Hematopoietic multipotent progenitor cell treated with erythropoietin and hydrocortisone succinate and interleukin-3 and kit ligand, for 6 days (in vitro differentiated cells): ENCODE measurements around the gene LAMA4.

Experiments
- DNase-seq: peaks from one replicate; pipeline ENCODE4 v3.0.0-alpha.2; 2015

LAMA4 gene

GRCh38 chr6:112234601-112235000 lies 19.8 kb downstream of the LAMA4 start:
- DNase-seq: peak; percentile 5

- DNase-seq: no peak
Measured at GRCh38 chr6:112233847-112234246, 20.5 kb downstream of the LAMA4 start.

GRCh38 chr6:112232845-112233256 lies 21.5 kb downstream of the LAMA4 start:
- no peak for DNase-seq

GRCh38 chr6:112231594-112232060 lies 22.7 kb downstream of the LAMA4 start:
- DNase-seq: no peak

- no peak for DNase-seq
Measured at GRCh38 chr6:112231164-112231563, 23.2 kb downstream of the LAMA4 start.

- no peak for DNase-seq
Measured at GRCh38 chr6:112228480-112229332, 25.7 kb downstream of the LAMA4 start.

GRCh38 chr6:112227992-112228391 lies 26.4 kb downstream of the LAMA4 start:
- DNase-seq: no peak

GRCh38 chr6:112227411-112227810 lies 27.0 kb downstream of the LAMA4 start:
- no peak for DNase-seq

- DNase-seq: no peak
Measured at GRCh38 chr6:112225691-112226090, 28.7 kb downstream of the LAMA4 start.

GRCh38 chr6:112224088-112224487 lies 30.3 kb downstream of the LAMA4 start:
- no peak for DNase-seq

- DNase-seq: no peak
Measured at GRCh38 chr6:112223070-112223861, 31.1 kb downstream of the LAMA4 start.

- DNase-seq: no peak
Measured at GRCh38 chr6:112221981-112222852, 32.1 kb downstream of the LAMA4 start.

GRCh38 chr6:112221561-112221960 lies 32.8 kb downstream of the LAMA4 start:
- no peak for DNase-seq

- no peak for DNase-seq
Measured at GRCh38 chr6:112218563-112218962, 35.8 kb downstream of the LAMA4 start.

- no peak for DNase-seq
Measured at GRCh38 chr6:112216662-112217551, 37.5 kb downstream of the LAMA4 start.

GRCh38 chr6:112215488-112216284 lies 38.7 kb downstream of the LAMA4 start:
- DNase-seq: no peak

GRCh38 chr6:112214739-112215269 lies 39.6 kb downstream of the LAMA4 start:
- peak; percentile 16 for DNase-seq

GRCh38 chr6:112210852-112211251 lies 43.5 kb downstream of the LAMA4 start:
- DNase-seq: no peak

- no peak for DNase-seq
Measured at GRCh38 chr6:112209131-112209530, 45.2 kb downstream of the LAMA4 start.

GRCh38 chr6:112207776-112208175 lies 46.6 kb downstream of the LAMA4 start:
- no peak for DNase-seq

GRCh38 chr6:112207131-112207530 lies 47.2 kb downstream of the LAMA4 start:
- no peak for DNase-seq
